ENCODE results near the gene MTHFS.

DNA sequence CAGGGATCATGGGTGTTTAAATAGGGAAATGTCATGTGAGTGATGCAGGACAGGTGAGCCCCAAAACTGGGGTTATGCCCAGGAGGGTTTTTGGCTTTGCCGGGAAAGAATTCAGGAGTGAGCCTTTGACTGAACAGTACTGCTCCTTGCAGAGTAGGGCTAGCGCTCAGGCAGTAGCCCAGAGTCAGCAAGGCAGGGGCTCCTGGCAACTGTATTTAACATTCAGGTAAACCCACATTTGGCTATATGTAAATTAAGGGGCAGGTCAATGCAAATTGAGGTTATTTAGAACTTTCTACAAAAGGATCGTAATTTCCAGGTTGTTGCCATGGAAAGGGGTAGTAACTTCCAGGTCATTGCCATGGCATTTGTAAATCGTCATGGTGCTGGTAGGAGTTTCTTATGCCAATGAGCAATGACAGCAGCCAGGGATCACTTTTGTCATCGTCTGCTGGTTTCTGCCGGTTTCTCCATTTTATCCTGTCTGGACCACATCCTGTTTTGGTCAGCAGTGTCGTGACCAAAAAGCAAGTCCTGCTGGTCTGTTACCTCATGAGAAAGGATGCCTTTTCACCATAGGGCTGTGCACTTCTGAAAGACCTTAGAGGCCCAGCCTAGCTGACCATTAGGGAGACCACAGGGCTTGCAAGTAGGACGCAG, 24.3 kb downstream of the MTHFS start:
- TF ChIP-seq, protein P1, sequence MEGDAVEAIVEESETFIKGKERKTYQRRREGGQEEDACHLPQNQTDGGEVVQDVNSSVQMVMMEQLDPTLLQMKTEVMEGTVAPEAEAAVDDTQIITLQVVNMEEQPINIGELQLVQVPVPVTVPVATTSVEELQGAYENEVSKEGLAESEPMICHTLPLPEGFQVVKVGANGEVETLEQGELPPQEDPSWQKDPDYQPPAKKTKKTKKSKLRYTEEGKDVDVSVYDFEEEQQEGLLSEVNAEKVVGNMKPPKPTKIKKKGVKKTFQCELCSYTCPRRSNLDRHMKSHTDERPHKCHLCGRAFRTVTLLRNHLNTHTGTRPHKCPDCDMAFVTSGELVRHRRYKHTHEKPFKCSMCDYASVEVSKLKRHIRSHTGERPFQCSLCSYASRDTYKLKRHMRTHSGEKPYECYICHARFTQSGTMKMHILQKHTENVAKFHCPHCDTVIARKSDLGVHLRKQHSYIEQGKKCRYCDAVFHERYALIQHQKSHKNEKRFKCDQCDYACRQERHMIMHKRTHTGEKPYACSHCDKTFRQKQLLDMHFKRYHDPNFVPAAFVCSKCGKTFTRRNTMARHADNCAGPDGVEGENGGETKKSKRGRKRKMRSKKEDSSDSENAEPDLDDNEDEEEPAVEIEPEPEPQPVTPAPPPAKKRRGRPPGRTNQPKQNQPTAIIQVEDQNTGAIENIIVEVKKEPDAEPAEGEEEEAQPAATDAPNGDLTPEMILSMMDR (IDR thresholded peaks at IDR 0.05) = no peak
- no peak for TF ChIP-seq POLR2A (IDR thresholded peaks at IDR 0.05)
